ENCODE data around the gene SPC24. TPM values are rescaled to one million over a fixed set of nuclear protein-coding genes. Genes with fewer than 3 reads are reported as not detected.
A peak's percentile ranks its signal among the peaks of the same experiment; 100 is the strongest.

Gene SPC24
- total and polyA plus RNA-seq, 9 of the 15 experiments (the other 6 are each of a cell fraction or from before 2014, with no cell fraction given) = 18.2 to 154 (median 60.9) TPM

DNA sequence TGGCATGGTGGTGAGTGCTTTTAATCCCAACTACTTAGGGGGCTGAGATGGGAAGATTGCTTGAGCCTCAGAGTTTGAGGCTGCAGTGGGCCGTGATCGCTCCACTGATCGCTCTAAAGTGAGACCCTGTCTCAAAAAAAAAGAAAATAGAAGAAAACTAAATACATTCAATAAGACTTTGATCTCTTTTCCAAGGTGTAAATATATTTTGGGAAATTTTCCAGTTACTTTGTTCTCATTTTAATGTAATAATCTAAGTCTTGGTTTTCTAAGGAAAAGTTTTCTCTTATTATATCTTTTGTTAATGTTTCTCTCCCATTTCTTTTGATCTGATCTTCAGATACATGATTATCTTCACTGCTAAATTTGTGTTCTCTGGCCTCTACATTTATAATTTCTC is 56.7 kb downstream of the SPC24 start:
- peaks cover 93% of the 10 kb centered on the region for H3K79me2 ChIP-seq (ENCODE audit: control insufficient read depth, insufficient read depth, low read length)
- BruUV-seq (replicated peaks) = no TSS peak

DNA sequence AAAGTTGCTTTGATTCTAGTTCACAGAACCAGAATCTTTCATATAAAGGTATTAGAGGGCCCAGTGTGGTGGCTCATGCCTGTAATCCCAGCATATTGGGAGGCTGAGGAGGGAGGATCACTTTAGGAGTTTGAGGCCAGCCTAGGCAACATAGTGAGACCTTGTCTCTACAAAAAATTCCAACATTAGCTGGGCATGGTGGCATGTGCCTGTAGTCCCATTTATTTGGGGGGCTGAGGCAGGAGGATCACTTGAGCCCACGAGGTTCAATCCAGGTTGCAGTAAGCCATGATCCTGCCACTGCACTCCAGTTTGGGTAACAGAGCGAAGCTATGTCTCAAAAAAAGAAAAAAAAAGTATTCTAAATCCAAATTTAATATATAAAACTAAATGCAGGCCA is 57.3 kb downstream of the SPC24 start:
- CTCF ChIA-PET (ENCODE audit: low intra/inter-chr PET ratio) = no interaction called here
- in situ Hi-C loops (cut with MboI) (no loop called here), intact Hi-C loops (cut with micrococcal nuclease) (no loop called here)
- DNase-seq (ENCODE audit: extremely low read depth in 1 of 4, low spot score in 3 of 4) (no peak), FAIRE-seq (no peak), ATAC-seq (no peak)
- 100% methylated on average over 2 of the region's 2 CpGs for WGBS (ENCODE audit: insufficient coverage, low coverage, missing lambda C conversion rate)
- Histone ChIP-seq H3K27me3 (ENCODE audit: control insufficient read depth in 2 of 2, insufficient read depth in 2 of 2, low read length in 2 of 2) (no peaks in the 10 kb centered on the region), H3K4me3 (no peak overlapping the region), H3K4me2 (ENCODE audit: insufficient read depth, low read length) (no peak overlapping the region), H2AFZ (ENCODE audit: low read depth, low read length) (no peak overlapping the region), H3K79me2 (ENCODE audit: control insufficient read depth, insufficient read depth, low read length) (peaks cover 94% of the 10 kb centered on the region), H3K27ac (ENCODE audit: extremely low read depth, low read depth, low read length) (no peak overlapping the region), H3K9me3 (replicated peaks; ENCODE audit: control insufficient read depth, insufficient read depth, low read depth, low read length) (no peaks in the 10 kb centered on the region), H3K9ac (ENCODE audit: insufficient read depth in 1 of 2, low read depth in 2 of 2, low read length in 2 of 2) (no peak overlapping the region), H3K4me1 (replicated peaks in 1 of 2; ENCODE audit: control insufficient read depth in 2 of 2, insufficient read depth in 2 of 2, low read length in 2 of 2) (peaks cover 32% of the 10 kb centered on the region in 2 experiments), H3K9me1 (ENCODE audit: control insufficient read depth, insufficient read depth, low read length) (peaks cover 23% of the 10 kb centered on the region), H3K36me3 (ENCODE audit: control insufficient read depth, insufficient read depth, low read length) (peaks cover 95% of the 10 kb centered on the region), H4K20me1 (replicated peaks; ENCODE audit: control insufficient read depth, insufficient read depth, low read length) (peaks cover 68% of the 10 kb centered on the region)
- BruUV-seq (replicated peaks) = no TSS peak
- TF ChIP-seq SUPT5H (IDR thresholded peaks at IDR 0.05) (0 out of 2 replicates have a peak, but pooled peaks have one; percentile 52), POLR2A (conservative IDR thresholded peaks at IDR 0.05) (peak; percentile 55), RBFOX2 (IDR thresholded peaks at IDR 0.05; ENCODE audit: low read depth, low read length) (peak; percentile 63), POLR2B (IDR thresholded peaks at IDR 0.05; ENCODE audit: low read depth, partially characterized antibody) (peak; percentile 39), POLR2G (IDR thresholded peaks at IDR 0.05; ENCODE audit: low read depth, low read length) (0 out of 2 replicates have a peak, but pooled peaks have one; percentile 27), POLR2AphosphoS2 (IDR thresholded peaks at IDR 0.05; ENCODE audit: low read length) (0 out of 2 replicates have a peak, but pooled peaks have one; percentile 64), HMGN3 (IDR thresholded peaks at IDR 0.05; ENCODE audit: borderline replicate concordance, extremely low read depth, insufficient read length, low read depth, low read length) (no peak)
- TF ChIP-seq, protein P1, sequence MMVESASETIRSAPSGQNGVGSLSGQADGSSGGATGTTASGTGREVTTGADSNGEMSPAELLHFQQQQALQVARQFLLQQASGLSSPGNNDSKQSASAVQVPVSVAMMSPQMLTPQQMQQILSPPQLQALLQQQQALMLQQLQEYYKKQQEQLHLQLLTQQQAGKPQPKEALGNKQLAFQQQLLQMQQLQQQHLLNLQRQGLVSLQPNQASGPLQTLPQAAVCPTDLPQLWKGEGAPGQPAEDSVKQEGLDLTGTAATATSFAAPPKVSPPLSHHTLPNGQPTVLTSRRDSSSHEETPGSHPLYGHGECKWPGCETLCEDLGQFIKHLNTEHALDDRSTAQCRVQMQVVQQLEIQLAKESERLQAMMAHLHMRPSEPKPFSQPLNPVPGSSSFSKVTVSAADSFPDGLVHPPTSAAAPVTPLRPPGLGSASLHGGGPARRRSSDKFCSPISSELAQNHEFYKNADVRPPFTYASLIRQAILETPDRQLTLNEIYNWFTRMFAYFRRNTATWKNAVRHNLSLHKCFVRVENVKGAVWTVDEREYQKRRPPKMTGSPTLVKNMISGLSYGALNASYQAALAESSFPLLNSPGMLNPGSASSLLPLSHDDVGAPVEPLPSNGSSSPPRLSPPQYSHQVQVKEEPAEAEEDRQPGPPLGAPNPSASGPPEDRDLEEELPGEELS (CRISPR knock-in tag; IDR thresholded peaks at IDR 0.05; ENCODE audit: borderline replicate concordance) = no peak
- POLR2A ChIA-PET = interaction anchor here (0.9 to 1.1 kb wide), 2 partner anchors 9 to 62 kb away, joined by 3 read pairs; partner anchors contain the start of gene LDLR

More for the DNA sequence above, 56.7 kb downstream of the SPC24 start:
- no peak for FAIRE-seq
- DNase-seq (ENCODE audit: extremely low read depth in 1 of 4, low spot score in 3 of 4) = no peak
- Histone ChIP-seq H3K4me3 (no peak overlapping the region), H3K9ac (ENCODE audit: insufficient read depth in 1 of 2, low read depth in 2 of 2, low read length in 2 of 2) (no peak overlapping the region), H3K4me2 (ENCODE audit: insufficient read depth, low read length) (no peak overlapping the region), H2AFZ (ENCODE audit: low read depth, low read length) (no peak overlapping the region), H3K4me1 (replicated peaks in 1 of 2; ENCODE audit: control insufficient read depth in 2 of 2, insufficient read depth in 2 of 2, low read length in 2 of 2) (peaks cover 26 to 28% of the 10 kb centered on the region in 2 experiments), H3K9me3 (replicated peaks; ENCODE audit: control insufficient read depth, insufficient read depth, low read depth, low read length) (no peaks in the 10 kb centered on the region), H3K9me1 (ENCODE audit: control insufficient read depth, insufficient read depth, low read length) (peaks cover 21% of the 10 kb centered on the region), H3K27me3 (ENCODE audit: control insufficient read depth in 2 of 2, insufficient read depth in 2 of 2, low read length in 2 of 2) (no peaks in the 10 kb centered on the region), H4K20me1 (replicated peaks; ENCODE audit: control insufficient read depth, insufficient read depth, low read length) (peaks cover 66% of the 10 kb centered on the region), H3K36me3 (ENCODE audit: control insufficient read depth, insufficient read depth, low read length) (peaks cover 95% of the 10 kb centered on the region), H3K27ac (ENCODE audit: extremely low read depth, low read depth, low read length) (peak overlapping the region; percentile 37; the same call in 1 of the 3 replicates)
- in situ Hi-C loops (cut with MboI) = no loop called here
- no peak for TF ChIP-seq SRSF3 (IDR thresholded peaks at IDR 0.05; ENCODE audit: insufficient read depth, low read length)
- 0 out of 2 replicates have a peak, but pooled peaks have one; percentile 23 for TF ChIP-seq POLR2H (tag; IDR thresholded peaks at IDR 0.05; ENCODE audit: low read depth)
- TF ChIP-seq RBFOX2 (IDR thresholded peaks at IDR 0.05; ENCODE audit: low read depth, low read length) = peak; percentile 56
- no peak for TF ChIP-seq HDAC3 (IDR thresholded peaks at IDR 0.05; ENCODE audit: borderline replicate concordance, partially characterized antibody)
- TF ChIP-seq RFX1 (IDR thresholded peaks at IDR 0.05) = no peak
- peak; percentile 32 for TF ChIP-seq RBM22 (IDR thresholded peaks at IDR 0.05; ENCODE audit: low read depth, low read length, poor library complexity, severe bottlenecking)
- TF ChIP-seq POLR2G (IDR thresholded peaks at IDR 0.05; ENCODE audit: low read depth, low read length) = peak; percentile 48
- 0 out of 2 replicates have a peak, but pooled peaks have one; percentile 37 for TF ChIP-seq SUPT5H (IDR thresholded peaks at IDR 0.05)
- 0 out of 2 replicates have a peak, but pooled peaks have one; percentile 38 for TF ChIP-seq ZNF583 (CRISPR knock-in tag; IDR thresholded peaks at IDR 0.05)
- 0 out of 2 replicates have a peak, but pooled peaks have one; percentile 9 for TF ChIP-seq PML (IDR thresholded peaks at IDR 0.05; ENCODE audit: low read length)
- POLR2A ChIA-PET = interaction anchor here (0.7 to 0.9 kb wide), 2 partner anchors 40 to 63 kb away, joined by 3 read pairs; no protein-coding TSS in a partner anchor
- intact Hi-C loops (cut with micrococcal nuclease) = no loop called here
- WGBS (ENCODE audit: insufficient coverage, low coverage, missing lambda C conversion rate) = 96% methylated on average over 3 of the region's 3 CpGs
- CTCF ChIA-PET (ENCODE audit: low intra/inter-chr PET ratio) = no interaction called here
- no peak for ATAC-seq
